Activated T-helper 1 cell treated with anti-CD3 and anti-CD28 coated beads, Interleukin-2, amount 50 U/mL, for 16 hours (primary cell): Measurements from ENCODE around the gene CXCL1.

Source experiments
- DNase-seq, 2 donors: peaks; one replicate each; pipeline ENCODE4 v3.0.0-alpha.2; 2020; ENCODE audit warnings: low read depth in 1 of 2, low spot score in 1 of 2

CXCL1 gene

DNA sequence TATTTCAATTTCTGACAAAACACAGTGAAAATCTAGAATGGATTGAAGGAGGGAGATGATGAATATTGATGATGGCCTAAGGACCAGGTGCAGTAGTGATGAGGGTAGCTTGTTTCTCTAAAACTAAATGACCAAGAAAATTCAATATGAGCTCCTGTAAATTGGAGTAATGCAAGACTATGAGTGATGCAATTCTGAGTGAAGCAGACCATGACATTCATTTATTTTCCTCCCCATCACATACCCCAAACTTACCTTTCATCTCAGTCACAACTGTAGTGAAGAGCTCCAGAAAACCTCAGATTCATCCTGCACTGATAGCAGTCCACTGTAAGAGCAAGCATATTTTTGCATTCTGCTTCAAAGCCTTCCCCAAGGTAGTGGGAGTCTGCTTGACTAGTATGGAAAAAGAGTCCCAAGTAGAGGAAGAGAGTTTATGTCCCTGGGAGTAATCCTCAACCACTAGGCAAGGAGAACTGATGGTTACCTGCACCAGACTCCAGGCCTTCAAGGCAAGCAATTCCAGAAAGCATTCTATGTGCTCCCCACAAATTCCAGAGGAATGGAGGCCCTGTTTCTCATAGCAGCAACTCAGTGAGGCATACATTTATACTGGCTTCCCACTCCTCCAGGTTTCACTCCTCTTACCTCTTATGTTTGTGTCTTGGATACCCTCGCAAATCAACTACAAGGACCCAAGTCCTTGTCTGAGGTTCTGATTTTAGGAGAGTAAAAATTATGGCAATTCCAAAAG lies 47.2 kb downstream of the CXCL1 start:
- DNase-seq = no peak

DNA sequence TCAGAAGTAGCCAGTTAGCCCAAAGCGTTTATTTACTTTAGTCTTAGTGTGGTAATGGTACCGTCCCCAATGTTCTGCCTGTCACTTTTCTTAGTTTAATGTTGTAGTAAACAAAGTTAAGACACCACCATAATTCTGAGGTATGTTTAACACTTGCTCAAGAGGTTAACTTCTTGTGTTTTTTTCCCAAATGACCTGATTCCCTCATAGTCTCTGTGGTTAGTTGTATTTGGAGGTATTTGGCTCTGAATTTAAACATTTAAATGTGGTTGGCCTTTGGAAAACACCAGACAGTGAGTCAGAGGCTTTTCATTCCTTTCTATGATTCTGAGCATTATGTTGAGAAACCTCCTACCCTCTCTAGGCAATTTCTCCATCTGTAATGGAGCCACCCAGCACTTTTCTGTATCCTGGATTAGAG lies 47.9 kb downstream of the CXCL1 start:
- DNase-seq = no peak

DNA sequence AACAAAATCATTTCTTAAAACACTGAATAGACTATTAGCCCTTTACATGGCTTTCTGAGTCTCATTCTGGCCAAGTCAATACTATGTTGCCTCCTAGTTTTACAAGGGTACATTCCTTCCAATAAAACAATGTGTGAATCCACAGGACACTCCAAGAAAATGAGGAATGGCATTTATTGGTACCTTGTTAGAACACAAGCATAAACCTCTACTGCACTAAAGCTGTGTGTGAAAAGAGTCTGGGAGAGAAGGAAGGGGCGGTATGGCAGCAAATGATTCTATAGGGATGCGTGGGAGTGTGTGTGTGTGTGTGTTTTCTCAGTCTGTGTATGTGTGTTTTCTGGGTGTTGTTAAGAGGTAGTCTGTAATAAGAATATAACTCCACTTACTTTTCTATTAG lies 48.9 kb downstream of the CXCL1 start:
- no peak for DNase-seq

- no peak for DNase-seq
Measured at GRCh38 chr4:73919691-73920090, 50.5 kb downstream of the CXCL1 start.
